WTC11 (cell line): ENCODE results near the gene PPIG.

Source experiments
- ARID4B ChIP-seq: sonication (generic); formaldehyde crosslinking; IDR thresholded peaks from 2 replicates; pipeline ENCODE4 v1.8.0; 2023; ENCODE audit warnings: missing genetic modification reagents, mild to moderate bottlenecking, borderline replicate concordance
- CREM ChIP-seq: sonication (generic); formaldehyde crosslinking; IDR thresholded peaks from 2 replicates; pipeline ENCODE4 v1.8.1; 2022; ENCODE audit warnings: mild to moderate bottlenecking, missing genetic modification reagents, moderate library complexity
- CTCF ChIP-seq: fragments of 200-600 bp; IDR thresholded peaks from 2 replicates; pipeline ENCODE4 v1.8.0; 2022; ENCODE audit warnings: antibody characterized with exemption
- FOXP1 ChIP-seq: sonication (generic); formaldehyde crosslinking; IDR thresholded peaks from 2 replicates; pipeline ENCODE4 v1.8.0; 2022; ENCODE audit warnings: missing genetic modification reagents, mild to moderate bottlenecking, moderate library complexity, borderline replicate concordance
- IRF1 ChIP-seq: sonication (generic); formaldehyde crosslinking; IDR thresholded peaks from 2 replicates; pipeline ENCODE4 v1.8.0; 2023; ENCODE audit warnings: missing genetic modification reagents
- JUN ChIP-seq: sonication (generic); formaldehyde crosslinking; IDR thresholded peaks from 2 replicates; pipeline ENCODE4 v1.8.0; 2023; ENCODE audit warnings: mild to moderate bottlenecking, missing genetic modification reagents
- NFE2L1 ChIP-seq: sonication (generic); formaldehyde crosslinking; IDR thresholded peaks from 2 replicates; pipeline ENCODE4 v1.8.1; 2023; ENCODE audit warnings: missing genetic modification reagents
- OVOL2 ChIP-seq: fragments of 250-450 bp; sonication (Bioruptor Pico); IDR thresholded peaks from 2 replicates; pipeline ENCODE4 v1.9.0; 2021; ENCODE audit warnings: mild to moderate bottlenecking, borderline replicate concordance
- TCF7 ChIP-seq: sonication (generic); formaldehyde crosslinking; IDR thresholded peaks from 2 replicates; pipeline ENCODE4 v1.8.0; 2022; ENCODE audit warnings: mild to moderate bottlenecking, low read depth, missing genetic modification reagents, moderate library complexity
- USF1 ChIP-seq: sonication (generic); formaldehyde crosslinking; IDR thresholded peaks from 2 replicates; pipeline ENCODE4 v1.8.0; 2022; ENCODE audit warnings: mild to moderate bottlenecking, missing genetic modification reagents

GRCh38 chr2:169620509-169620908 lies 36.4 kb downstream of the PPIG start:
- TF ChIP-seq CTCF (no peak), ARID4B (no peak), JUN (no peak), NFE2L1 (CRISPR knock-in tag) (no peak), USF1 (no peak), IRF1 (CRISPR knock-in tag) (no peak), CREM (no peak), TCF7 (CRISPR knock-in tag) (no peak), OVOL2 (CRISPR knock-in tag) (no peak), FOXP1 (CRISPR knock-in tag) (no peak)
